ENCODE results near the gene NCOA1. TPM values are rescaled to one million over a fixed set of nuclear protein-coding genes. Genes with fewer than 3 reads are reported as not detected.

NCOA1 gene
- total and polyA plus RNA-seq, 2 experiments from 2014 or later = 32.5 to 51.7 TPM

DNA sequence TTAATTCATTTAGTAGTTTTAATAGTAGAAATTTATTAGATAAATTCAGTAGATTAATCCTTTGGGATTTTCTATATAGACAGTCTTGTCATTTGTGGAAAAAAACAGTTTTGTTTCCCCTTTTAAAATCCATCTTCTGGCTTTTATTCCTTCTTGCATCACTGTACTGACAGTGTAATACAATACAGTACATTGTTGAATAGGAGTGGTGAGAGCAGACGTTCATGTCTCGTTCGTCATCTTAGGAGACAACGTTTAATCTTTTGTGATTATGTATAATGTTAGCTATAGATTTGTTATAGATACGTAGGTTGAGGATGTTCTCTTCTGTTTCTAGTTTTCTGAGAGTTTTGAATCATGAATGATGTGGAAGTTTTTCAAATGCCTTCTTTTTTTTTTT lies 61.8 kb downstream of the NCOA1 start:
- TF ChIP-seq EZH2 (IDR thresholded peaks at IDR 0.05; ENCODE audit: borderline replicate concordance) (no peak), EZH2phosphoT487 (IDR thresholded peaks at IDR 0.05; ENCODE audit: low read depth, severe bottlenecking, unreplicated experiment) (no peak)
- TF ChIP-seq, protein P1, sequence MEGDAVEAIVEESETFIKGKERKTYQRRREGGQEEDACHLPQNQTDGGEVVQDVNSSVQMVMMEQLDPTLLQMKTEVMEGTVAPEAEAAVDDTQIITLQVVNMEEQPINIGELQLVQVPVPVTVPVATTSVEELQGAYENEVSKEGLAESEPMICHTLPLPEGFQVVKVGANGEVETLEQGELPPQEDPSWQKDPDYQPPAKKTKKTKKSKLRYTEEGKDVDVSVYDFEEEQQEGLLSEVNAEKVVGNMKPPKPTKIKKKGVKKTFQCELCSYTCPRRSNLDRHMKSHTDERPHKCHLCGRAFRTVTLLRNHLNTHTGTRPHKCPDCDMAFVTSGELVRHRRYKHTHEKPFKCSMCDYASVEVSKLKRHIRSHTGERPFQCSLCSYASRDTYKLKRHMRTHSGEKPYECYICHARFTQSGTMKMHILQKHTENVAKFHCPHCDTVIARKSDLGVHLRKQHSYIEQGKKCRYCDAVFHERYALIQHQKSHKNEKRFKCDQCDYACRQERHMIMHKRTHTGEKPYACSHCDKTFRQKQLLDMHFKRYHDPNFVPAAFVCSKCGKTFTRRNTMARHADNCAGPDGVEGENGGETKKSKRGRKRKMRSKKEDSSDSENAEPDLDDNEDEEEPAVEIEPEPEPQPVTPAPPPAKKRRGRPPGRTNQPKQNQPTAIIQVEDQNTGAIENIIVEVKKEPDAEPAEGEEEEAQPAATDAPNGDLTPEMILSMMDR (IDR thresholded peaks at IDR 0.05; ENCODE audit: poor library complexity) = no peak
- Histone ChIP-seq H3K79me2 (peaks cover 83% of the 10 kb centered on the region), H3K4me3 (no peak overlapping the region), H3K4me2 (no peak overlapping the region), H3K9me3 (ENCODE audit: low read depth) (no peaks in the 10 kb centered on the region), H3K36me3 (replicated peaks; ENCODE audit: insufficient read depth, low read depth) (no peaks in the 10 kb centered on the region), H3K4me1 (ENCODE audit: insufficient read depth) (no peaks in the 10 kb centered on the region), H3K27me3 (no peaks in the 10 kb centered on the region), H3K27ac (no peak overlapping the region), H2AFZ (no peak overlapping the region), H3K9me2 (replicated peaks; ENCODE audit: insufficient read depth) (no peaks in the 10 kb centered on the region), H4K20me1 (ENCODE audit: insufficient read depth, poor library complexity, severe bottlenecking) (peaks cover 8% of the 10 kb centered on the region)
- DNase-seq (ENCODE audit: low spot score) = no peak
- WGBS (ENCODE audit: low lambda C conversion rate, missing lambda C conversion rate) = 84% methylated on average over 5 of the region's 5 CpGs

DNA sequence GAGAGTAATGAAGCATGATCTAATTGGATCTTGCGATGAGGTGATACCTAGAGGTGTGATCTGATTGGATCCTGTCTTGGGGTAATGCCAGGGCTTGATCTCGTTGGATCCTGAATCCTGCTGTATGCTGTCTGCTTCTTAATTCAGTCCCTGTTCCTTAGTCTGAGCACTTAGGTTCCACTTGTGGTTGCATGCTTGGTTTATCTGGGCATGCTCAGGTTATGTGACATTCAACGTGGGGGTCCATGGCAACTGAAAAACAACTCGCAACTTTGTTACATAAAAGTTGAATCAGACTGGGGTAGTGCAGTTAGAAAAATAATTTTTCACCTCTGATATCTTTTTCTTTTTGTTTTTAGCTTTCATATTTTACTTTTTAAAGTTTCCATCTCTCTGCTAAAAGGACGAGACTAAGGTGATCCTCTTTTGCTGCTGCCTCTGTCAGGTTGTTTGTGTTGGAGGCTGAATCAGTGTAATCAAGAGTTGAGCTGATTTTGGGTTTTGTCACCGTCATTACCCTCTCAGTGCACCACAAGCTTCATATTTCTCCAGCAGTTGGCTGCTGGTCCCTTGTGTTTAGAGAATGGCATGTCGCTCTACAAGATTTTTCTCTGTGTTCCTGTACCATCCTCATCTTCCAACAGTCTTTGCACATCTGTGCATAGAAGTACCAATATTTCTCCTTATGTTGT lies 67.9 kb downstream of the NCOA1 start:
- H3K36me3 ChIP-seq (replicated peaks; ENCODE audit: insufficient read depth, low read depth) = no peaks in the 10 kb centered on the region
- no peak overlapping the region for H2AFZ ChIP-seq
- H3K4me1 ChIP-seq (ENCODE audit: insufficient read depth) = no peaks in the 10 kb centered on the region
- no peaks in the 10 kb centered on the region for H3K27me3 ChIP-seq
- H3K4me3 ChIP-seq = no peak overlapping the region
- TF ChIP-seq EZH2 (IDR thresholded peaks at IDR 0.05; ENCODE audit: borderline replicate concordance) (no peak), EZH2phosphoT487 (IDR thresholded peaks at IDR 0.05; ENCODE audit: low read depth, severe bottlenecking, unreplicated experiment) (no peak)
- TF ChIP-seq, protein P1 (IDR thresholded peaks at IDR 0.05; ENCODE audit: poor library complexity) = no peak
- H3K4me2 ChIP-seq = no peak overlapping the region
- WGBS (ENCODE audit: low lambda C conversion rate, missing lambda C conversion rate) = 87% methylated on average over 7 of the region's 7 CpGs
- H3K9me3 ChIP-seq (ENCODE audit: low read depth) = no peaks in the 10 kb centered on the region
- H3K79me2 ChIP-seq = peaks cover 90% of the 10 kb centered on the region
- no peak for DNase-seq (ENCODE audit: low spot score)
- peaks cover 8% of the 10 kb centered on the region for H4K20me1 ChIP-seq (ENCODE audit: insufficient read depth, poor library complexity, severe bottlenecking)
- no peak overlapping the region for H3K27ac ChIP-seq
- no peaks in the 10 kb centered on the region for H3K9me2 ChIP-seq (replicated peaks; ENCODE audit: insufficient read depth)

DNA sequence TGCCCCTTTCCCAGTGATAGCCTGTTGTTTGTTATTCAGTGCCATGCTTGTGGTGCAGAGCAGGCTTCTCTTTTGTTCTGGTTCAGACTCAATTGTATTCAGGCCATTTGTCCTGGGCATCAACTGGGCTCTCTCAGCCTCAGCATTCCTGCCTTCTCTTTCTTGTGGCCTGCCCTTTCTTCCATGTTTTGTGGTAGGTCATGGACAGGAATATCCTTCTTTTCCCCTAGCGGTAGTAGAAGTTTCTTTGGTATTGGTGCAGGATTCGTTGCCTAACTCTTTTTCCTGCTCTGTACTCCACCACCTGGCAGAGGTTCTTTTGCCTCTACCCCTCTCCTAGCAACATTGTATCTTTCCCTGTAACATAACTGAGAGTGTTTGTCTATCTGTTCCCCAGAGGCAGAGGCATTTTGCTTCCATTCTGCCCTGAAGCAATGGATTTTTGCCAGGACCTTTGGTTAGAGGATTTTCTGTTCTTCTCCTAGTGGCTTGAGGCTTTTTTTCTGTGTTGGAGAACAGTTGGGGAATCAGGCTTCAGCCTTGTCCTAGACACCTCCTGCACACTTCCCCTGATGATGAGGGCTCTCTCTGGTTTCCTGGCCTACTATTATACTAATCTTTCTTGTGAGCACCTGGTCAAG lies 68.5 kb downstream of the NCOA1 start:
- H3K36me3 ChIP-seq (replicated peaks; ENCODE audit: insufficient read depth, low read depth) = no peaks in the 10 kb centered on the region
- H3K4me1 ChIP-seq (ENCODE audit: insufficient read depth) = no peaks in the 10 kb centered on the region
- H3K9me3 ChIP-seq (ENCODE audit: low read depth) = no peaks in the 10 kb centered on the region
- H3K27ac ChIP-seq = no peak overlapping the region
- H3K27me3 ChIP-seq = no peaks in the 10 kb centered on the region
- H3K4me2 ChIP-seq = no peak overlapping the region
- H3K9me2 ChIP-seq (replicated peaks; ENCODE audit: insufficient read depth) = no peaks in the 10 kb centered on the region
- H3K4me3 ChIP-seq = no peak overlapping the region
- H3K79me2 ChIP-seq = peaks cover 88% of the 10 kb centered on the region
- H2AFZ ChIP-seq = no peak overlapping the region
- H4K20me1 ChIP-seq (ENCODE audit: insufficient read depth, poor library complexity, severe bottlenecking) = peaks cover 8% of the 10 kb centered on the region
- 93% methylated on average over 2 of the region's 2 CpGs for WGBS (ENCODE audit: low lambda C conversion rate, missing lambda C conversion rate)
- TF ChIP-seq EZH2phosphoT487 (IDR thresholded peaks at IDR 0.05; ENCODE audit: low read depth, severe bottlenecking, unreplicated experiment) (no peak), EZH2 (IDR thresholded peaks at IDR 0.05; ENCODE audit: borderline replicate concordance) (no peak)
- TF ChIP-seq, protein P1 (IDR thresholded peaks at IDR 0.05; ENCODE audit: poor library complexity) = no peak
- DNase-seq (ENCODE audit: low spot score) = no peak
